H9 (cell line): Measurements from ENCODE around the gene GRM3. TPM values are rescaled to one million over a fixed set of nuclear protein-coding genes. Genes with fewer than 3 reads are reported as not detected.

Experiments
- DNase-seq: peaks from one replicate; pipeline ENCODE4 v3.0.0-alpha.2; 2017
- H2AFZ ChIP-seq: one replicate; pipeline ENCODE4 v1.6.1; 2013; ENCODE audit warnings: mild to moderate bottlenecking, low read length, control low read depth, moderate library complexity
- H2AK5ac ChIP-seq: 2 replicates; pipeline ENCODE4 v1.6.1; 2013; ENCODE audit warnings: low read length, control low read depth, mixed read lengths; ENCODE audit not compliant: insufficient read length
- H2BK120ac ChIP-seq: one replicate; pipeline ENCODE4 v1.6.1; 2013; ENCODE audit warnings: low read depth, mild to moderate bottlenecking, low read length, control low read depth, inconsistent platforms; ENCODE audit not compliant: poor library complexity, severe bottlenecking
- H2BK12ac ChIP-seq: 2 replicates; pipeline ENCODE4 v1.6.1; 2013; ENCODE audit warnings: low read length, control low read depth, mixed read lengths, low read depth; ENCODE audit not compliant: insufficient read length
- H2BK15ac ChIP-seq: 2 replicates; pipeline ENCODE4 v1.6.1; 2013; ENCODE audit warnings: low read depth, low read length, control low read depth
- H2BK20ac ChIP-seq: one replicate; pipeline ENCODE4 v1.6.1; 2013; ENCODE audit warnings: low read depth, mild to moderate bottlenecking, low read length, control low read depth, inconsistent platforms; ENCODE audit not compliant: poor library complexity, severe bottlenecking
- H2BK5ac ChIP-seq: 2 replicates; pipeline ENCODE4 v1.6.1; 2013; ENCODE audit warnings: low read length, control low read depth, mixed read lengths; ENCODE audit not compliant: insufficient read length
- H3K14ac ChIP-seq: 2 replicates; pipeline ENCODE4 v1.6.1; 2013; ENCODE audit warnings: low read length, control low read depth; ENCODE audit not compliant: insufficient read depth
- H3K18ac ChIP-seq: 2 replicates; pipeline ENCODE4 v1.6.1; 2013; ENCODE audit warnings: low read depth, mild to moderate bottlenecking, mixed read lengths, low read length, control low read depth; ENCODE audit not compliant: insufficient read length
- H3K23ac ChIP-seq: 2 replicates; pipeline ENCODE4 v1.6.1; 2013; ENCODE audit warnings: low read length, control low read depth, mixed read lengths, low read depth; ENCODE audit not compliant: insufficient read length
- H3K23me2 ChIP-seq: 2 replicates; pipeline ENCODE4 v1.6.1; 2013; ENCODE audit warnings: low read depth, mild to moderate bottlenecking, mixed read lengths, low read length, control low read depth; ENCODE audit not compliant: insufficient read length, poor library complexity, severe bottlenecking
- H3K27ac ChIP-seq: 2 replicates; pipeline ENCODE4 v1.5.1; 2013; ENCODE audit warnings: low read length, control low read depth, mixed read lengths, low read depth; ENCODE audit not compliant: insufficient read length
- H3K27me3 ChIP-seq: 2 replicates; pipeline ENCODE4 v1.6.1; 2013; ENCODE audit warnings: low read length, control low read depth, inconsistent platforms; ENCODE audit not compliant: insufficient read depth
- H3K4ac ChIP-seq: 2 replicates; pipeline ENCODE4 v1.6.1; 2013; ENCODE audit warnings: low read depth, mild to moderate bottlenecking, control low read depth, inconsistent platforms, low read length, moderate library complexity
- H3K4me1 ChIP-seq: 2 replicates; pipeline ENCODE4 v1.6.1; 2013; ENCODE audit warnings: low read length, control low read depth, inconsistent platforms; ENCODE audit not compliant: insufficient read depth
- H3K4me2 ChIP-seq: 2 replicates; pipeline ENCODE4 v1.6.1; 2013; ENCODE audit warnings: low read length, control low read depth, mixed read lengths; ENCODE audit not compliant: insufficient read length, insufficient read depth
- H3K56ac ChIP-seq: 2 replicates; pipeline ENCODE4 v1.6.1; 2013; ENCODE audit warnings: low read depth, mild to moderate bottlenecking, mixed read lengths, low read length, control low read depth; ENCODE audit not compliant: insufficient read length
- H3K79me1 ChIP-seq: 2 replicates; pipeline ENCODE4 v1.6.1; 2013; ENCODE audit warnings: low read depth, mild to moderate bottlenecking, moderate library complexity, low read length, control low read depth, inconsistent platforms; ENCODE audit not compliant: insufficient read depth, poor library complexity, severe bottlenecking
- H3K79me2 ChIP-seq: 2 replicates; pipeline ENCODE4 v1.6.1; 2013; ENCODE audit warnings: low read length, control low read depth, inconsistent platforms; ENCODE audit not compliant: insufficient read depth
- H3K9ac ChIP-seq: 2 replicates; pipeline ENCODE4 v1.6.1; 2013; ENCODE audit warnings: low read length, control low read depth, mixed read lengths; ENCODE audit not compliant: insufficient read length; ENCODE audit errors: extremely low read depth
- H3K9me3 ChIP-seq: one replicate; pipeline ENCODE4 v1.6.1; 2013; ENCODE audit warnings: low read depth, low read length, inconsistent platforms; ENCODE audit not compliant: control insufficient read depth
- H3T11ph ChIP-seq: one replicate; pipeline ENCODE4 v1.6.1; 2013; ENCODE audit warnings: mild to moderate bottlenecking, low read length, control low read depth, inconsistent platforms
- H4K20me1 ChIP-seq: one replicate; pipeline ENCODE4 v1.6.1; 2013; ENCODE audit not compliant: control insufficient read depth, insufficient read length, insufficient read depth
- H4K5ac ChIP-seq: 2 replicates; pipeline ENCODE4 v1.6.1; 2013; ENCODE audit warnings: low read depth, mild to moderate bottlenecking, mixed read lengths, low read length, control low read depth; ENCODE audit not compliant: insufficient read length
- H4K8ac ChIP-seq: replicated peaks from 2 replicates; pipeline ENCODE4 v1.6.1; 2013; ENCODE audit warnings: low read length, control low read depth, mixed read lengths, low read depth; ENCODE audit not compliant: insufficient read length
- H4K91ac ChIP-seq: 2 replicates; pipeline ENCODE4 v1.6.1; 2013; ENCODE audit warnings: low read depth, mild to moderate bottlenecking, moderate library complexity, mixed read lengths, low read length, control low read depth; ENCODE audit not compliant: insufficient read length
- H3K27ac Mint-ChIP-seq, 3 experiments: 2 replicates in 2 of 3; 3 replicates in 1 of 3; pipeline ENCODE4 v1.8.0; 2020 to 2021; ENCODE audit warnings: mixed read lengths in 3 of 3, mild to moderate bottlenecking in 1 of 3, moderate library complexity in 1 of 3
- H3K27me3 Mint-ChIP-seq: 2 replicates; pipeline ENCODE4 v1.8.0; 2021; ENCODE audit warnings: low read depth, mild to moderate bottlenecking, moderate library complexity, mixed read lengths
- H3K36me3 Mint-ChIP-seq, 3 experiments: 2 replicates in 2 of 3; 3 replicates in 1 of 3; pipeline ENCODE4 v1.8.0; 2020 to 2021; ENCODE audit warnings: low read depth in 3 of 3, mixed read lengths in 3 of 3; ENCODE audit not compliant: insufficient read depth in 1 of 3
- H3K4me1 Mint-ChIP-seq, 2 experiments: 2 replicates each; pipeline ENCODE4 v1.8.0; 2020; ENCODE audit warnings: mixed read lengths in 2 of 2
- H3K4me3 Mint-ChIP-seq, 2 experiments: 2 replicates in 1 of 2; 3 replicates in 1 of 2; pipeline ENCODE4 v1.8.0; 2020 to 2021; ENCODE audit warnings: mild to moderate bottlenecking in 2 of 2, mixed read lengths in 2 of 2, moderate library complexity in 1 of 2
- H3K9me3 Mint-ChIP-seq, 2 experiments: 2 replicates in 1 of 2; 3 replicates in 1 of 2; pipeline ENCODE4 v1.8.0; 2020; ENCODE audit warnings: mild to moderate bottlenecking in 2 of 2, mixed read lengths in 2 of 2, moderate library complexity in 1 of 2
- CTCF ChIP-seq: fragments of 200-600 bp; sonication (generic); conservative IDR thresholded peaks from 3 replicates; pipeline ENCODE4 v1.8.0; 2021; ENCODE audit warnings: antibody characterized with exemption, mild to moderate bottlenecking
- WGBS: extraction: QIAGEN DNeasy Blood & Tissue Kit; methylation state at CpG from one replicate; pipeline ENCODE4 v1.1.7; 2013; ENCODE audit warnings: missing lambda C conversion rate, low lambda C conversion rate, mixed read lengths; ENCODE audit not compliant: insufficient read length; ENCODE audit errors: extremely low coverage; 5-methylcytosine and 5-hydroxymethylcytosine counted together
- total RNA-seq: library from RNA; stranded (reverse); gene quantifications from 2 replicates; pipeline ENCODE4 v1.2.1, GENCODE V29; 2021

Gene GRM3
- total RNA-seq, 1 experiment from 2014 or later = 0.15 TPM

GRCh38 chr7:86765931-86766330 is 122.2 kb downstream of the GRM3 start:
- no peak for TF ChIP-seq CTCF
- no peak for DNase-seq
- Histone ChIP-seq H3K14ac (no peak overlapping the region), H3K23ac (no peak overlapping the region), H2BK12ac (no peak overlapping the region), H2BK15ac (no peak overlapping the region), H2BK120ac (no peak overlapping the region), H3K56ac (no peak overlapping the region), H2AFZ (no peak overlapping the region), H4K91ac (no peak overlapping the region), H3K9ac (no peak overlapping the region), H3K23me2 (no peaks in the 10 kb centered on the region), H3K4ac (no peak overlapping the region), H2BK20ac (no peak overlapping the region), H2AK5ac (no peak overlapping the region), H3T11ph (no peak overlapping the region), H3K27me3 (no peaks in the 10 kb centered on the region), H3K4me2 (no peak overlapping the region), H2BK5ac (no peak overlapping the region), H3K9me3 (no peaks in the 10 kb centered on the region), H3K79me2 (no peaks in the 10 kb centered on the region), H4K20me1 (no peaks in the 10 kb centered on the region), H3K4me1 (peaks cover 14% of the 10 kb centered on the region; the same call in 1 of the 2 replicates), H3K27ac (no peak overlapping the region), H3K18ac (no peak overlapping the region), H4K5ac (no peak overlapping the region), H4K8ac (no peak overlapping the region), H3K79me1 (no peaks in the 10 kb centered on the region)
- Mint-ChIP-seq H3K4me3 (no peak overlapping the region), H3K9me3 (no peaks in the 10 kb centered on the region), H3K27ac (peak overlapping the region in 1 of 3 experiments; percentile 38; a peak in 1 of 7 replicates), H3K36me3 (peaks cover 0 to 3% (median 0%) of the 10 kb centered on the region in 3 experiments; a peak in 2 of 7 replicates), H3K4me1 (peaks cover 31 to 32% of the 10 kb centered on the region in 2 experiments), H3K27me3 (no peaks in the 10 kb centered on the region)
- WGBS = no CpG with 5 or more reads among the region's 2 CpGs
